ENCODE results near the gene GLCE.

DNA sequence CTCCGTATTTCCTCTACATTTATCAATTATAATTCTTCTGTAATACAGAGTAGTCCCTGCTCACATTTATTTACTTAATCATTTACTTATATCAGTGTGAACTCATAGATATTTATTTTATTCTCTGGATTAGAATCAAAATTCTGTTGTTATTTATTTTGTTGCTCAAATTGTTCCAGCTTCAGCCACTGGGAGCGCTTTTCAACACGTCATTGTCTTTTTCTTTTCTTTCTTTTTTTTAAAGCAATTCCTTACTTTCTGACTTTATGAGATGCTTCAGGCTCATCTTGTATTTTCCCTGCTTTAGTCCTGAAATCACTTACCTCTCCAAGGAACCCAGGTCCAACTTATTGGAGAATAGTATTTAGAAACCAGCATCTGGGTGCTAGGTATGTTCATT is 53.4 kb downstream of the GLCE start:
- TF ChIP-seq, protein P1, sequence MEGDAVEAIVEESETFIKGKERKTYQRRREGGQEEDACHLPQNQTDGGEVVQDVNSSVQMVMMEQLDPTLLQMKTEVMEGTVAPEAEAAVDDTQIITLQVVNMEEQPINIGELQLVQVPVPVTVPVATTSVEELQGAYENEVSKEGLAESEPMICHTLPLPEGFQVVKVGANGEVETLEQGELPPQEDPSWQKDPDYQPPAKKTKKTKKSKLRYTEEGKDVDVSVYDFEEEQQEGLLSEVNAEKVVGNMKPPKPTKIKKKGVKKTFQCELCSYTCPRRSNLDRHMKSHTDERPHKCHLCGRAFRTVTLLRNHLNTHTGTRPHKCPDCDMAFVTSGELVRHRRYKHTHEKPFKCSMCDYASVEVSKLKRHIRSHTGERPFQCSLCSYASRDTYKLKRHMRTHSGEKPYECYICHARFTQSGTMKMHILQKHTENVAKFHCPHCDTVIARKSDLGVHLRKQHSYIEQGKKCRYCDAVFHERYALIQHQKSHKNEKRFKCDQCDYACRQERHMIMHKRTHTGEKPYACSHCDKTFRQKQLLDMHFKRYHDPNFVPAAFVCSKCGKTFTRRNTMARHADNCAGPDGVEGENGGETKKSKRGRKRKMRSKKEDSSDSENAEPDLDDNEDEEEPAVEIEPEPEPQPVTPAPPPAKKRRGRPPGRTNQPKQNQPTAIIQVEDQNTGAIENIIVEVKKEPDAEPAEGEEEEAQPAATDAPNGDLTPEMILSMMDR (IDR thresholded peaks at IDR 0.05), result peak; percentile 28; the same call in 1 of the 2 replicates
- no peak for TF ChIP-seq ESRRA (CRISPR knock-in tag; IDR thresholded peaks at IDR 0.05; ENCODE audit: borderline replicate concordance)
- TF ChIP-seq JUN (CRISPR knock-in tag; IDR thresholded peaks at IDR 0.05), result no peak

All from WTC11 (cell line).